ACC112 (cell line): ENCODE data around the gene AAR2.

Source experiments
- H2AFZ ChIP-seq: fragments of 200-600 bp; sonication (generic); one replicate; pipeline ENCODE4 v1.6.0; 2017; ENCODE audit warnings: antibody characterized with exemption, low read length; ENCODE audit not compliant: unreplicated experiment
- H3K27ac ChIP-seq: fragments of 200-600 bp; sonication (generic); 2 replicates; pipeline ENCODE4 v1.5.1; 2014; ENCODE audit warnings: low read depth, mild to moderate bottlenecking, antibody characterized with exemption, low read length, moderate library complexity
- H3K27me3 ChIP-seq: fragments of 200-600 bp; sonication (generic); 2 replicates; pipeline ENCODE4 v1.6.1; 2014; ENCODE audit warnings: mild to moderate bottlenecking, antibody characterized with exemption, low read length, moderate library complexity, mixed read lengths; ENCODE audit not compliant: insufficient read depth
- H3K36me3 ChIP-seq: fragments of 200-600 bp; sonication (generic); 2 replicates; pipeline ENCODE4 v1.6.1; 2016; ENCODE audit warnings: mild to moderate bottlenecking, antibody characterized with exemption, low read length, moderate library complexity, mixed read lengths; ENCODE audit not compliant: insufficient read depth
- H3K4me1 ChIP-seq: fragments of 200-600 bp; sonication (generic); one replicate; pipeline ENCODE4 v1.6.1; 2016; ENCODE audit warnings: low read length, mixed read lengths; ENCODE audit not compliant: insufficient read depth, unreplicated experiment, control insufficient read depth
- H3K4me3 ChIP-seq: fragments of 200-600 bp; sonication (generic); 2 replicates; pipeline ENCODE4 v1.5.1; 2014; ENCODE audit warnings: mild to moderate bottlenecking, low read depth, low read length
- H3K79me2 ChIP-seq: fragments of 200-600 bp; sonication (generic); one replicate; pipeline ENCODE4 v1.6.0; 2016; ENCODE audit warnings: low read length; ENCODE audit not compliant: control insufficient read depth, unreplicated experiment, insufficient read depth

The AAR2 gene

DNA sequence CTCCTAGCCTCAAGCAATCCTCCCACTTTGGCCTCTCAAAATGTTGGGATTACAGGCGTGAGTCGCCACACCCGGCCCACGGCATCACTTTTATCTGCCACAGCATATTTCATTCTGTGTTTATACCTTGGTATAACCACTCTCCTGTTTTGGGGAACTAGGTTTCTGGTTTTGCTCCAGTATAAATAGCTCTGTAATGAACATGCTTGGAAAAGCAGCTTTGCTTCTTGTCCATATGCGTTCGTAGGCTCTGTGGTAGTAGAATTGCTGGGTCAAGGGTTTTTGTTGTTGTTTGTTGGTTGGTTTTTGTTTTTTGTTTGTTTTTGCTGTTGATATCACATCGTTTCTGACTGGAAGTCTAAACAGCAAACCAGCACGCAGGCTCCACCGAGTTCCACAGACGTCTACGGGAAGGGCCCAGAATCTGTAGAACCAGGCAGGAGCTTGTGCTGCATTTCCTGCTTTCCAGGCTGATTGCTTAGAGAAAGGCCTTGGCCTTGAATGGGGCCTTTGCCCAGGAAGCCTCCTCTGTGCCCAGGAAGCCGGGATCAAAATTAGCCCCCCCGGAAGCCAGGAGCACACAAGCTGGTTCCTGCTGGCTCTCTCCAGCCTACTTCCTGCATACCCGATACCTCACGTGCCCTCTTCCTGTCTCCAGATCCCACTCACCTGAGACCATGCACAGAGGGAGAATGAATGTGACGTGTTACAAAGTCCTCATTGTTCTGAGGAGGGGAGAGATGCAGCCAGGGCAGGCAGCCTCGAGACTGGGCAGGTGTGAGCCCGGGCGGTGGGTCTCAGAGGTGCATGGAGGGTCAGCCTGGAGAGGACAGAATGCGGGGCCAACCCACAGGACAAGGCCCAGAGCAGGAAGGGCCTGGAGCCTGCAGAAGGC lies 34.7 kb downstream of the AAR2 start:
- Histone ChIP-seq H3K4me3 (no peak overlapping the region), H3K4me1 (no peaks in the 10 kb centered on the region), H3K79me2 (no peaks in the 10 kb centered on the region), H2AFZ (no peak overlapping the region), H3K27me3 (peaks cover 4% of the 10 kb centered on the region), H3K27ac (no peak overlapping the region), H3K36me3 (no peaks in the 10 kb centered on the region)

DNA sequence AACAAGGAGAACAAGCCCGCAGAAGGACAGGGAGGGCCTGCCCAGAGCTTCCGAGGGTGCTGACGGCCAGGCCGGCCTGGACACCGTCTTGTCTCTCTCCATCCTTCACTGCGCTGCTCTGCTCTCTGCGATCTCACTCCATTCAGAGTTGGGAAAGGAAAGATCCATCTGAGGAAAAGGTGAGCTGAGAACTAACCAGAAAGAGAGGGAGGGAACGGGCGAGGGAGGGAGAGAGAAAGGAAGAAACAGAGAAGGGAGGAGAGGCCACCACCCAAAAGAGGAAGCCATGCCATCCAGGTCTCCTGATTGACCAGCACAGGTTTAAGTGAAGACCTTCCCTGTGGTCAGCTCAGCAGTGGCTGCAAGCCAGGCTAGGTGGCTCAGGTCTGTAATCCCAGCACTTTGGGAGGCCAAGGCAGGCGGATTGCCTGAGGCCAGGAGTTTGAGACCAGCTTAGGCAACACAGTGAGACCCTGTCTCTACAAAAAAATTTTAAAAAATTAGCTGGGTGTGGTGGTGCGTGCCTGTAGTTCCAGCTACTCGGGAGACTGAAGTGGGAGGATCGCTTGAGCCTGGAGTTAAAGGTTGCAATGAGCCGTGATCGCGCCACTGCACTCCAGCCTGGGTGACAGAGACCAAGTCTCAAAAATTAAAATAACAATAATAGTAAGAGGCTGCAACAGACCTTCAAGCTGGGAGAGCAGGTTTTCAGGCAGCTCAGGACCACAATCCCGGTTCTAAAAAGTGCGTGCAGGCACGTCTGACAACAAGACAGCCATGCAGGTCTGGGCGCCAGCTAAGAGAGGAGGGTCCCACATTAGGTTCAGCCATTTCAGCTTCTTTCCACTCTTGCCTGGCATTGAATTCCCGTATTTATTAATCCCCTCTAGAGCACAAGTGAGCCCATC lies 35.6 kb downstream of the AAR2 start:
- Histone ChIP-seq H3K4me1 (no peaks in the 10 kb centered on the region), H3K4me3 (no peak overlapping the region), H3K27me3 (peaks cover 4% of the 10 kb centered on the region), H3K36me3 (no peaks in the 10 kb centered on the region), H2AFZ (no peak overlapping the region), H3K27ac (no peak overlapping the region), H3K79me2 (no peaks in the 10 kb centered on the region)

GRCh38 chr20:36272547-36273220 lies 36.4 kb downstream of the AAR2 start:
- H3K4me3 ChIP-seq = no peak overlapping the region
- H2AFZ ChIP-seq = no peak overlapping the region
- H3K27ac ChIP-seq = no peak overlapping the region
- no peaks in the 10 kb centered on the region for H3K36me3 ChIP-seq
- no peaks in the 10 kb centered on the region for H3K79me2 ChIP-seq
- no peaks in the 10 kb centered on the region for H3K4me1 ChIP-seq
- peaks cover 11% of the 10 kb centered on the region for H3K27me3 ChIP-seq

- Histone ChIP-seq H3K4me1 (no peaks in the 10 kb centered on the region), H3K27me3 (peaks cover 19% of the 10 kb centered on the region), H2AFZ (no peak overlapping the region)
These were observed 37.3 kb downstream of the AAR2 start for GRCh38 chr20:36273414-36274180.

DNA sequence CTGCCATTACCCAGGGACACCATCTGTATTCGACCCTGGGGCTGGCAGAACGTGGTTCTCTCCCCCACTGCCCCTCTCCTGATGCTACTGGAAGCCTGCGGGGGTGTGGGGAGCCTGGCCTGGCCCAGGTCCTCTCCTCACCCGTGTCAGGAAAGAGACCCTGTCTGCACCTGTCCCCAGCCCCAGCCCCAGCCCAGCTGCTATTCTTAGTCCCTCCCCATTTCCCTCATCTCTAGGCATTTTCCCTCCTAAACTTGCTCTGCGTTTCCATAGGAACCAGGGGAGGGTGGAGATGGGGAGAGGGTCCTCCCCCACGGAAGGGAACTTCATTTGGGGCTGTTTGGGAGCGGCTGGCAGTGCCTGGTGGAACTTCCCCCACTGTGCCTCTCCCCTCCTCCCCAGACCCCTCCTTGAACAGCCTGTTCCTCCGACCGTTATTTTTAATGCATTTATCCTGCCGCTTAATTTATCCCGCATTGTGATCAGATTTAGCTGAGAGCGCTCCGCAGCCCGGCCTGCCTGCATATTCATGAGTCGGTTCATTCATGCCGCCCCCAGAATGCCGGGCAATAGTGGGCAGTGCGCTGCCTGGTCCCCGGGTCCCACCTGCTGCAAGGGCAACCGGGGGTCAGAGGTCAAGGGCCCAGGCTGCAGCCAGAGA lies 38.0 kb downstream of the AAR2 start:
- peaks cover 24% of the 10 kb centered on the region for H3K27me3 ChIP-seq
- H3K4me1 ChIP-seq = no peaks in the 10 kb centered on the region
- no peak overlapping the region for H3K4me3 ChIP-seq
- no peak overlapping the region for H2AFZ ChIP-seq
- no peak overlapping the region for H3K27ac ChIP-seq
- no peaks in the 10 kb centered on the region for H3K36me3 ChIP-seq
- no peaks in the 10 kb centered on the region for H3K79me2 ChIP-seq

More at GRCh38 chr20:36273414-36274180, 37.3 kb downstream of the AAR2 start:
- no peak overlapping the region for H3K4me3 ChIP-seq
- no peaks in the 10 kb centered on the region for H3K79me2 ChIP-seq
- no peak overlapping the region for H3K27ac ChIP-seq
- no peaks in the 10 kb centered on the region for H3K36me3 ChIP-seq

- Histone ChIP-seq H2AFZ (no peak overlapping the region), H3K36me3 (no peaks in the 10 kb centered on the region), H3K79me2 (no peaks in the 10 kb centered on the region), H3K27me3 (peaks cover 31% of the 10 kb centered on the region), H3K4me3 (no peak overlapping the region), H3K4me1 (no peaks in the 10 kb centered on the region), H3K27ac (no peak overlapping the region)
These were observed 38.7 kb downstream of the AAR2 start for GRCh38 chr20:36275011-36275410.

DNA sequence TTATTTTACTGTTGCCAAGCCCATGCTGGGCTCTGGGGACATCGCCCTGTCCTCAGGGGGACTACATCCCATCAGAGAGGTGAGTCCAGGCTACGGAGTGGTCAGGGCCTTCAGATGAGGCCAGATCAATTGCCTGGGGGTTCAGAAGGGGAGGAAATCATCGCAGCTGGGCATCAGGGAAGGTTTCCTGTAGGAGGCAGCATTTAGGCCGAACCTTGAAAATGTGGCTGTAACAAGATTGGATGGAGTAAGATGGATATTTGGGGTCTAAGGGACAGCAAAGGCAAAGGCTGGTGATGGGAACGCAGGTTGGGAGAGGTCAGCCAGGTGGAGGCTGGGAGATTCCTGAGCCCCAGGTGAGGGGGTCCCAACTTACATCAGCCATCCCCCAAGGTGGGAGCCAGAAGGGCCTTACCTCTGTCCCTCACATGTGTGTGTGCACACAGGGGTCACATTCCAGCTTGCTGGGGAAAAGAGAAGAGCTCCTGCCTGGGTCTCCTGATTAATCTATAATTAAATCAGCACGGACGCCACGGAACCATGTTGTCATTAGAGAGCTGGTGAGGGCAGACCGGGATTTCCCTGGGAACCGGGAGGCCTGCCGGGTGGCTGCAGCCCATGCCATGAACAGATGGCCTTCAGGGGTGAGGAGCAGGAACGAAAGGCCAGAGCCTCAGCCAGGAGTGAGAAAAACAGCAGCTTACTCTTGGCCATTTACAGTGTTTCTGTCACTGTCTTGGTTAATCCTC lies 39.3 kb downstream of the AAR2 start:
- no peak overlapping the region for H3K4me3 ChIP-seq
- peaks cover 36% of the 10 kb centered on the region for H3K27me3 ChIP-seq
- no peaks in the 10 kb centered on the region for H3K4me1 ChIP-seq
- no peaks in the 10 kb centered on the region for H3K36me3 ChIP-seq
- H3K79me2 ChIP-seq = no peaks in the 10 kb centered on the region
- H3K27ac ChIP-seq = no peak overlapping the region
- no peak overlapping the region for H2AFZ ChIP-seq

DNA sequence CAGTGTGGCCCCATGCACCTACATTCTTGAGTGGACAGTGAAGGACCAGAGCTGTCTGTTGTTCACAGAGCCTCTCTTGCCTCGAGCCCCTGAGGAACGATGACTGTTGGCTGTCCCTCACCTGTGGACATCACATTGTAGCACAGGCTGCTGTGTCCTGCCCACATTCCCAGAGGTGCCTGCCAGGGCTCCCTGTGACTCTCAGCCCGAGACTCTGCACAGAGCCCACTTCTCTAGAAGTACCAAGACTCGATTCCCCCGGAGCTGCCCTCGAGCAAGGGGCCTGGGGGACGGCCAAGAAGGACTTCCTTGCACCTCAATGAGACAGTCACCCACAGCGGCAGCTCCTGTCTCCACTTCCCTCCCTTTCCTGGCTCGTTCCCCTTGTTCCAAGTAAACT lies 41.3 kb downstream of the AAR2 start:
- no peaks in the 10 kb centered on the region for H3K79me2 ChIP-seq
- no peak overlapping the region for H2AFZ ChIP-seq
- H3K36me3 ChIP-seq = no peaks in the 10 kb centered on the region
- H3K4me1 ChIP-seq = no peaks in the 10 kb centered on the region
- H3K4me3 ChIP-seq = no peak overlapping the region
- H3K27me3 ChIP-seq = peaks cover 52% of the 10 kb centered on the region
- no peak overlapping the region for H3K27ac ChIP-seq

DNA sequence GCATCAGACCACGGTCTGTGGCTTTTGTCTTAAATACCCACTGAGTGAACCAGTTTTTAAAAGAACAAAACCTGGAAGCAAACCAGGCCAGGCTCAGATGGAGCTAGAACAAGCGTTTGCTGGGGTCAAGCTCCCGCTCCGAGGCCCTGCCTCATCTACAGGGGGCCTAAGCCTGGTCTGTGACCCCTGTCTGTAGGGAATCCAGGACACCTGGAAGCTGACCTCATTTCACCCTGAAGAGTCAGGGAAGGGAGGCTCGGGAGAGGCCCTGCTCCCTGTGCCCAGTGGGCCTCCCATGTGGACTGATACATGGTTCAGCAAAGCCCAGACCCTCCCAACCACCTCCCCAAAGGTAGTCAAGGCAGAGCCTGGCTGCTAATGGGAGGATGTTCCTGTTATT lies 43.1 kb downstream of the AAR2 start:
- H3K27ac ChIP-seq = no peak overlapping the region
- H3K4me1 ChIP-seq = no peaks in the 10 kb centered on the region
- H3K79me2 ChIP-seq = no peaks in the 10 kb centered on the region
- H3K4me3 ChIP-seq = no peak overlapping the region
- H3K27me3 ChIP-seq = peaks cover 69% of the 10 kb centered on the region
- no peak overlapping the region for H2AFZ ChIP-seq
- H3K36me3 ChIP-seq = no peaks in the 10 kb centered on the region
